PC-3 (cell line): ENCODE data around the gene CD22. TPM values are rescaled to one million over a fixed set of nuclear protein-coding genes. Genes with fewer than 3 reads are reported as not detected.
A peak's percentile ranks its signal among the peaks of the same experiment; 100 is the strongest.

Source experiments
- ATAC-seq: fragments of 200-7000 bp; cut with Tn5 transposase; 2 replicates; pipeline ENCODE4 v1.9.1; 2020; ENCODE audit warnings: mild to moderate bottlenecking, moderate library complexity
- BruUV-seq: library from RNA; stranded (reverse); fragments of 400-500 nt; replicated peaks from 2 replicates; lab custom pipeline; 2021; lab: Mats Ljungman, UMichigan
- CTCF ChIA-PET: fragments of 300-600 bp; sonication (Branson Sonifier 250); formaldehyde crosslinking; loops from one replicate; lab custom pipeline; 2022; ENCODE audit warnings: antibody characterized with exemption; lab: Charles Lee
- POLR2A ChIA-PET: fragments of 300-600 bp; sonication (Branson Sonifier 250); formaldehyde crosslinking; loops from one replicate; lab custom pipeline; 2022; ENCODE audit warnings: antibody characterized with exemption; ENCODE audit not compliant: unreplicated experiment; lab: Charles Lee
- DNase-seq: peaks from one replicate; pipeline ENCODE4 v3.0.0-alpha.2; 2015
- H2AFZ ChIP-seq: fragments of 300-600 bp; sonication (generic); 2 replicates; pipeline ENCODE4 v1.6.0; 2016; ENCODE audit warnings: antibody characterized with exemption, low read length
- H3F3A ChIP-seq: fragments of 300-600 bp; sonication (generic); one replicate; pipeline ENCODE4 v1.6.0; 2017; ENCODE audit warnings: antibody characterized with exemption, low read length, control low read depth, mild to moderate bottlenecking; ENCODE audit not compliant: unreplicated experiment
- H3K27ac ChIP-seq: fragments of 300-600 bp; sonication (generic); 2 replicates; pipeline ENCODE4 v1.5.1; 2016; ENCODE audit warnings: mild to moderate bottlenecking, low read length
- H3K27me3 ChIP-seq: fragments of 300-600 bp; sonication (generic); 2 replicates; pipeline ENCODE4 v1.6.1; 2016; ENCODE audit warnings: low read length, mixed read lengths
- H3K36me3 ChIP-seq: fragments of 300-600 bp; sonication (generic); 2 replicates; pipeline ENCODE4 v1.6.1; 2016; ENCODE audit warnings: low read depth, mixed run types, low read length, mixed read lengths
- H3K4me1 ChIP-seq: fragments of 300-600 bp; sonication (generic); 2 replicates; pipeline ENCODE4 v1.5.1; 2016; ENCODE audit warnings: low read length; ENCODE audit not compliant: insufficient read depth
- H3K4me2 ChIP-seq: fragments of 300-600 bp; sonication (generic); 2 replicates; pipeline ENCODE4 v1.6.0; 2016; ENCODE audit warnings: low read length
- H3K4me3 ChIP-seq: fragments of 300-600 bp; sonication (generic); 2 replicates; pipeline ENCODE4 v1.5.1; 2016; ENCODE audit warnings: mild to moderate bottlenecking, low read length, mixed read lengths
- H3K79me2 ChIP-seq: fragments of 300-600 bp; sonication (generic); 2 replicates; pipeline ENCODE4 v1.6.1; 2017; ENCODE audit warnings: low read length, mixed read lengths
- H3K9ac ChIP-seq: fragments of 300-600 bp; sonication (generic); 2 replicates; pipeline ENCODE4 v1.6.0; 2016; ENCODE audit warnings: mild to moderate bottlenecking, low read length
- H3K9me2 ChIP-seq: fragments of 300-600 bp; sonication (generic); replicated peaks from 2 replicates; pipeline ENCODE4 v1.6.1; 2016; ENCODE audit warnings: mixed run types, low read length, mixed read lengths
- H3K9me3 ChIP-seq: fragments of 300-600 bp; sonication (generic); 2 replicates; pipeline ENCODE4 v1.6.1; 2016; ENCODE audit warnings: low read length, mixed read lengths
- H4K20me1 ChIP-seq: fragments of 300-600 bp; sonication (generic); 2 replicates; pipeline ENCODE4 v1.6.1; 2016; ENCODE audit warnings: low read length, mixed read lengths
- CTCF ChIP-seq: fragments of 300-600 bp; sonication (generic); conservative IDR thresholded peaks from 2 replicates; pipeline ENCODE4 v1.5.1; 2017; ENCODE audit warnings: antibody characterized with exemption, low read depth, mild to moderate bottlenecking, low read length
- EZH2 ChIP-seq: fragments of 300-600 bp; sonication (generic); IDR thresholded peaks from one replicate; pipeline ENCODE4 v1.6.1; 2017; ENCODE audit warnings: antibody characterized with exemption, mild to moderate bottlenecking, low read length; ENCODE audit not compliant: unreplicated experiment
- EZH2phosphoT487 ChIP-seq: fragments of 300-600 bp; sonication (generic); IDR thresholded peaks from 2 replicates; pipeline ENCODE4 v1.6.1; 2018; ENCODE audit warnings: mild to moderate bottlenecking, antibody characterized with exemption, low read length, borderline replicate concordance
- intact Hi-C: fragments of 100-400 bp; cut with micrococcal nuclease; formaldehyde crosslinking; loops from 2 replicates; pipeline ENCODE4 v1.9.0; 2023
- total RNA-seq: library from RNA; depleted of rRNA; stranded (reverse); fragments of >200 nt; gene quantifications from 2 replicates; pipeline ENCODE4 v1.2.3, GENCODE V29; 2014

Gene CD22
- total RNA-seq, 1 experiment from 2014 or later, result 0.07 TPM

GRCh38 chr19:35352448-35353304 is 23.7 kb downstream of the CD22 start:
- ATAC-seq (peak; percentile 64), DNase-seq (peak; percentile 63)
- intact Hi-C loops, result no loop called here
- no peaks in the 10 kb centered on the region for H3K9me2 ChIP-seq
- ChIA-PET POLR2A (no interaction called here), CTCF (interaction anchor here (1.0 to 1.7 kb wide), 3 partner anchors 116 to 142 kb away, joined by 3 to 5 read pairs (median 5); no protein-coding TSS in a partner anchor)
- no peak overlapping the region for H3K4me2 ChIP-seq
- H3K79me2 ChIP-seq, result no peaks in the 10 kb centered on the region
- BruUV-seq, result no TSS peak
- H3F3A ChIP-seq, result no peaks in the 10 kb centered on the region
- H4K20me1 ChIP-seq, result no peaks in the 10 kb centered on the region
- no peak overlapping the region for H3K9ac ChIP-seq
- H2AFZ ChIP-seq, result no peak overlapping the region
- H3K9me3 ChIP-seq, result no peaks in the 10 kb centered on the region
- H3K4me1 ChIP-seq, result no peaks in the 10 kb centered on the region
- no peak overlapping the region for H3K4me3 ChIP-seq
- H3K36me3 ChIP-seq, result no peaks in the 10 kb centered on the region; the same call in 1 of the 2 replicates
- peaks cover 11% of the 10 kb centered on the region for H3K27me3 ChIP-seq
- H3K27ac ChIP-seq, result no peak overlapping the region
- TF ChIP-seq EZH2 (no peak), CTCF (peak; percentile 75)

- no peak overlapping the region for H3K27ac ChIP-seq
- intact Hi-C loops, result no loop called here
- no peak overlapping the region for H3K9ac ChIP-seq
- H3K4me2 ChIP-seq, result no peak overlapping the region
- ChIA-PET CTCF (interaction anchor here (1.0 to 1.7 kb wide), 3 partner anchors 115 to 141 kb away, joined by 3 to 5 read pairs (median 5); no protein-coding TSS in a partner anchor), POLR2A (no interaction called here)
- H3F3A ChIP-seq, result no peaks in the 10 kb centered on the region
- no peaks in the 10 kb centered on the region for H3K9me2 ChIP-seq
- no peak overlapping the region for H2AFZ ChIP-seq
- no peaks in the 10 kb centered on the region for H3K9me3 ChIP-seq
- H3K4me1 ChIP-seq, result no peaks in the 10 kb centered on the region
- TF ChIP-seq CTCF, result no peak
- TF ChIP-seq EZH2phosphoT487, result no peak
- TF ChIP-seq EZH2, result no peak
- peaks cover 10% of the 10 kb centered on the region; the same call in 1 of the 2 replicates for H3K27me3 ChIP-seq
- H4K20me1 ChIP-seq, result no peaks in the 10 kb centered on the region
- no TSS peak for BruUV-seq
- H3K4me3 ChIP-seq, result no peak overlapping the region
- no peak for DNase-seq
- no peak; the same call in 1 of the 2 replicates for ATAC-seq
- H3K79me2 ChIP-seq, result no peaks in the 10 kb centered on the region
- H3K36me3 ChIP-seq, result no peaks in the 10 kb centered on the region; the same call in 1 of the 2 replicates
These were observed 24.6 kb downstream of the CD22 start for GRCh38 chr19:35353635-35354034.

- Histone ChIP-seq H2AFZ (no peak overlapping the region), H3K4me2 (no peak overlapping the region), H4K20me1 (no peaks in the 10 kb centered on the region), H3K9me3 (no peaks in the 10 kb centered on the region), H3K27ac (no peak overlapping the region), H3K27me3 (peaks cover 10% of the 10 kb centered on the region; the same call in 1 of the 2 replicates), H3F3A (no peaks in the 10 kb centered on the region), H3K4me3 (no peak overlapping the region), H3K79me2 (no peaks in the 10 kb centered on the region), H3K4me1 (no peaks in the 10 kb centered on the region), H3K36me3 (no peaks in the 10 kb centered on the region; the same call in 1 of the 2 replicates), H3K9me2 (no peaks in the 10 kb centered on the region), H3K9ac (no peak overlapping the region)
- POLR2A ChIA-PET, result no interaction called here
- ATAC-seq (no peak), DNase-seq (no peak)
- intact Hi-C loops, result no loop called here
- BruUV-seq, result no TSS peak
- CTCF ChIA-PET, result no interaction called here
- TF ChIP-seq CTCF (no peak), EZH2 (no peak), EZH2phosphoT487 (no peak)
These were observed 25.9 kb downstream of the CD22 start for GRCh38 chr19:35354898-35355297.
